Hepatocyte (in vitro differentiated cells): Measurements from ENCODE around the gene SLC5A3.

Source experiments
- EZH2 ChIP-seq: fragments of 200-600 bp; sonication (generic); IDR thresholded peaks from 2 replicates; pipeline ENCODE4 v1.6.1; 2016; ENCODE audit warnings: antibody characterized with exemption, mild to moderate bottlenecking, borderline replicate concordance
- TF ChIP-seq, protein P1 (sequence below): fragments of 200-600 bp; sonication (generic); IDR thresholded peaks from 2 replicates; pipeline ENCODE4 v1.5.1; 2016; ENCODE audit warnings: antibody characterized with exemption, mild to moderate bottlenecking; ENCODE audit not compliant: poor library complexity

DNA sequence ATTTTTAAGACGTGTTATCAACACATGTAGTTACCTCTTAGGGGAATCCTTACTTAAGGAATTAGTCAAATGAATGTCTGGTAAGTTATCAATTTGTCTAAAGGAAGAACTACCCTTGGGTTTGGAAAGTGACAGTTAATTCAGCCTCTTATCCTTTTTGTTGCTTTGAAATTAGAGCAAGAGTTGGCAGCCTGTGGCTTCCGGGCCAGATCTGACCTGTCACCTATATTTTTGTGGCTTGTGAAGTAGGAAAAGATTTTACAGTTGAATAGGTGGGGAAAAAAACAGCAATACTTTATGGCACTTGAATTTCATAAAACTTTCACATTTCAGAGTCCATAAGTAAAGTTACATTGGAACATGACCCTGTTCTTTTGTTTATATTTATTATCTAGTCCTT lies 5.5 kb downstream of the SLC5A3 start:
- TF ChIP-seq, protein P1, sequence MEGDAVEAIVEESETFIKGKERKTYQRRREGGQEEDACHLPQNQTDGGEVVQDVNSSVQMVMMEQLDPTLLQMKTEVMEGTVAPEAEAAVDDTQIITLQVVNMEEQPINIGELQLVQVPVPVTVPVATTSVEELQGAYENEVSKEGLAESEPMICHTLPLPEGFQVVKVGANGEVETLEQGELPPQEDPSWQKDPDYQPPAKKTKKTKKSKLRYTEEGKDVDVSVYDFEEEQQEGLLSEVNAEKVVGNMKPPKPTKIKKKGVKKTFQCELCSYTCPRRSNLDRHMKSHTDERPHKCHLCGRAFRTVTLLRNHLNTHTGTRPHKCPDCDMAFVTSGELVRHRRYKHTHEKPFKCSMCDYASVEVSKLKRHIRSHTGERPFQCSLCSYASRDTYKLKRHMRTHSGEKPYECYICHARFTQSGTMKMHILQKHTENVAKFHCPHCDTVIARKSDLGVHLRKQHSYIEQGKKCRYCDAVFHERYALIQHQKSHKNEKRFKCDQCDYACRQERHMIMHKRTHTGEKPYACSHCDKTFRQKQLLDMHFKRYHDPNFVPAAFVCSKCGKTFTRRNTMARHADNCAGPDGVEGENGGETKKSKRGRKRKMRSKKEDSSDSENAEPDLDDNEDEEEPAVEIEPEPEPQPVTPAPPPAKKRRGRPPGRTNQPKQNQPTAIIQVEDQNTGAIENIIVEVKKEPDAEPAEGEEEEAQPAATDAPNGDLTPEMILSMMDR: no peak
- no peak for TF ChIP-seq EZH2
